Muscle of back (tissue), 11 donors: ENCODE results near the gene RSF1. TPM values are rescaled to one million over a fixed set of nuclear protein-coding genes. Genes with fewer than 3 reads are reported as not detected.
"Not testable (repeated sequence)": the region's sequence is repeated elsewhere in the genome, so short reads cannot be mapped to it uniquely, and the experiment has no call there.

ENCODE experiments used
- DNase-seq, 3 donors: peaks; one replicate each; pipeline versions ENCODE4 v3.0.0 to v3.0.0-alpha.2; 2013
- polyA plus RNA-seq, 10 donors: library from polyadenylated mRNA; unstranded; fragments of 120-200 nt; gene quantifications; one replicate each; pipeline ENCODE4 v1.2.1, GENCODE V29; 2013; ENCODE audit not compliant: insufficient read length in 10 of 10

The RSF1 gene
- polyA plus RNA-seq, 10 donors: 31.6 to 47.7 (median 36.9) TPM

DNA sequence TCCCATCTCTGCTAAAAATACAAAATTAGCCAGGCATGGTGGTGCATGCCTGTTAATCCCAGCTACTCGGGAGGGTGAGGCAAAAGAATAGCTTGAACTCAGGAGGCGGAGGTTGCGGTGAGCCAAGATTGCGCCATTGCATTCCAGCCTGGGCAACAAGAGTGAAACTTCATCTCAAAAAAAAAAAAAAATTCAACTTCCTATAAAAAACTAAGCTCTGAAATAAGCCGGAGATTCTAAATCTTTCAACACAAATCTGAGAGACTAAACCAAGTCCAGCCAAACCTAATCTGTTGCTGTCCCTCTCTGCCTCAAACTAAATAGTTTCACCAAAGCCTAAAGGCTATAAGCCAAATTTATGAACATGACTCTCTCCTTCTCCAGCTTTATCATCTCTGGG lies 186.6 kb downstream of the RSF1 start:
- not testable (repeated sequence) for DNase-seq

DNA sequence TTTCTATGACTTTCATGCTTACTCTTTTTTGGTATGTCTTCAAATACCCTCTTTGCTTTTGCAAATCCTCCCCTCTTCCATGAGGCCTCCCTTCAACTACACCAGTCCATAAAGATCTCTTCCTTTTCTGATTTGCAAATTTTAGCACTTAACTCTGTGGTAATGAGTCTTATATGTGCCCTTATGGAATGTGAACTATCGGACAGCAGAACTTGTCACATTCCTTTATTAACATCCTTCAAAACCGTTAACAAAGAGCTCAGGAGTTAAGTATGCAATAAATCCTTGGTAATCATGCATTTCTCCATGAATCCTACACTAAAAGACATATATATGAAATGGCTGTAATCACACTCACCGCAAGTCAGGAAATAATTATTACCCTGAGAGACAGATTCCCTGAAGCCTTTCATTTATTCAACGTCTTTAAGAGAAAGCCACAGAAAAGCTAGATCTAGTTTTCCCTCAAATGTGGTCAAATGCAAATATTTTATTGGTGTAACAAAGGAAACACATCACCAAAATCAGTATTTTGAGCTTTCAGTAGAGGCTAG lies 190.3 kb downstream of the RSF1 start:
- DNase-seq: no peak

DNA sequence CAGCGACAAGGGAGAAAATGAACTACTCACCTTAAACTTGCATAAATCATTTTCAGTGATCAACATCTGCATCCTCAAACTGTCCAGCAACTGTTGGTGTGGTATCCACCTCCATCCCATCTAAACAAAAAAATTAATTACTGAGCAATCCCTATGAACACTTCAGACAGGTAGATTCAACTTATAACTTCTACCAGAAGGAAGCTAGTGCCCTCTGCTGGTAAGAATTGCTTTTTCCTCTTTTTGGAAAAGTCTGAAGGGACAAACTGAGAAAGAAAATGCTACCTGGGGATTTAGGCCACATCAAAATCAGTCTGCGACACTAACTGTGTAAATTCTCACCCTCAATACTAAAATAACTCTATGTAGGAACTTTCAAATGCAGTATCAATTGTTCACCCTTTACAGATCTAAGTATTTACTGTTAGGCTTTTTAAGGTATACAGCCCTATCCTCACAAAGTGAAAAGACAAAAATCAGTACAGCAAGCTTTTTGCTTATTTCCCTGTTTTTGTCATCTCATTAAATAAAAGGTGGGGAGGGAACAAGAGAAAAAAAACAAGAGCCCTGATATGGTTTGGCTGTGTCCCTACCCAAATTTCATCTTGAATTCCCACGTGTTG lies 200.8 kb downstream of the RSF1 start:
- peak; percentile 23 to 43 (median 40) for DNase-seq

DNA sequence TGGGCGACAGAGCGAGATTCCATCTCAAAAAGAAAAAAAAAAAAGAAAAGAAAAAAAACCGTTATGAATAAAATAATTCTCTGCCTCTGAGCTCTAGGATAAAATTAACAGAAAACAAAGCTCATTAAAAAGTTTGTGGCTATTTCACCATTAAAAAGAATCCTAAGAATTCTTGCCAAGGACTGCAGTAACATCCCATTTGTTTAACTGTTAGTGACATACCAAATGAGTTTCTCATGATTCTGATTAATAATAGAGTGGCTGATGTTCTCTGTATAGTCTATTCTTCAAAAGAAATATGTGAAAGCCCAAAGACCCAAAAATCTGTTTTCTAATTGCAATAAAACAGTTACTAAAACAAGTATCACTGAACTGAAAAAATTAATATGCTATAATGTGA lies 202.6 kb downstream of the RSF1 start:
- no peak for DNase-seq

DNA sequence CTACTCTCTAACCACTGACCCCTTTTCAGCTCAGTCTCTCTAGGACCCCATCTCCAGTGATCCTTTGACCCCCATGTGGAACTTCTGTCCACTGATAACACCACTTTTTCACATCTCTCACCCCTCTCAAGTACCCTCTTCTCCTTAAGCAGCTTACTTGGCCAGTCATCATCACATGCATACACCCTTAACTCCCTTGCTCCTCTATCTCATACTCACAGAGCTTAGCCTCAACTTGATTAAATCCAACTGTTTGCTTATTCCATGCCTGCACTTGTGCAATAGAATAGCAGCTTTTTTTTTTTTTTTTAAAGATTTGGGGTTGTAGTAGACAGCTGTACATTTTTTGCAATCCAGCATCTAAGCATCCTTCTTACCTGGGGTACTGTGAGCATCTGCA lies 208.6 kb downstream of the RSF1 start:
- DNase-seq: no peak

Other genes starting within 250 kb of the RSF1 start
- gene AQP11, start 230.8 kb downstream of the RSF1 start, polyA plus RNA-seq: 1 to 10 TPM in 8 of 10 donors, under 1 TPM in 2; 0.92 to 2.3 (median 1.5) TPM
- 100 to 1,000 TPM; 108 to 153 (median 124) TPM for gene CLNS1A, start 182.9 kb downstream of the RSF1 start, polyA plus RNA-seq
- gene AAMDC, start 422 bp upstream of the RSF1 start, polyA plus RNA-seq: 10 to 100 TPM; 33.8 to 45.3 (median 40.9) TPM
- gene INTS4, start 173.9 kb upstream of the RSF1 start, polyA plus RNA-seq: 10 to 100 TPM; 16.4 to 32.8 (median 25.3) TPM
- gene KCTD14, start 202.6 kb upstream of the RSF1 start, polyA plus RNA-seq: 1 to 10 TPM in 8 of 10 donors, under 1 TPM in 2; 0.66 to 1.8 (median 1.4) TPM
- under 1 TPM in 9 of 10 donors, not detected in 1; 0.11 to 0.99 (median 0.17) TPM for gene THRSP, start 243.1 kb upstream of the RSF1 start, polyA plus RNA-seq